Natural killer cell (primary cell): ENCODE measurements around the gene ZC3H4. TPM values are rescaled to one million over a fixed set of nuclear protein-coding genes. Genes with fewer than 3 reads are reported as not detected.

ENCODE experiments used
- ATAC-seq, 3 donors: fragments of 150-1000 bp in 2 of 3; fragments of 200-7000 bp in 1 of 3; cut with Tn5 transposase; 1 replicate in 1 of 3; 2 replicates in 2 of 3; pipeline ENCODE4 v1.10.0; 2021; ENCODE audit warnings: mild to moderate bottlenecking in 2 of 3, moderate library complexity in 2 of 3
- DNase-seq, 2 donors: peaks; one replicate each; pipeline versions ENCODE4 v3.0.0 to v3.0.0-alpha.2; 2013 to 2021; ENCODE audit warnings: mixed read lengths in 1 of 2
- H3K27ac ChIP-seq: one replicate; pipeline ENCODE4 v1.5.1; 2013; ENCODE audit warnings: mild to moderate bottlenecking, low read length
- H3K27me3 ChIP-seq: one replicate; pipeline ENCODE4 v1.6.1; 2013; ENCODE audit warnings: low read length; ENCODE audit not compliant: control insufficient read depth, insufficient read depth
- H3K36me3 ChIP-seq: one replicate; pipeline ENCODE4 v1.6.1; 2013; ENCODE audit warnings: low read length; ENCODE audit not compliant: control insufficient read depth, insufficient read depth
- H3K4me1 ChIP-seq: one replicate; pipeline ENCODE4 v1.6.1; 2013; ENCODE audit warnings: low read length; ENCODE audit not compliant: control insufficient read depth, insufficient read depth
- H3K4me3 ChIP-seq: one replicate; pipeline ENCODE4 v1.5.1; 2013; ENCODE audit warnings: low read length
- H3K9me3 ChIP-seq: one replicate; pipeline ENCODE4 v1.6.1; 2013; ENCODE audit warnings: low read length; ENCODE audit not compliant: control insufficient read depth, insufficient read depth
- H3K27ac Mint-ChIP-seq, 2 donors: one replicate each; pipeline ENCODE4 v1.8.0; 2022; ENCODE audit warnings: mild to moderate bottlenecking in 2 of 2, mixed read lengths in 2 of 2, moderate library complexity in 1 of 2
- H3K27me3 Mint-ChIP-seq, 2 donors: one replicate each; pipeline ENCODE4 v1.8.0; 2022; ENCODE audit warnings: low read depth in 2 of 2, mixed read lengths in 2 of 2
- H3K36me3 Mint-ChIP-seq: one replicate; pipeline ENCODE4 v1.8.0; 2022; ENCODE audit warnings: mixed read lengths
- H3K4me1 Mint-ChIP-seq, 2 donors: one replicate each; pipeline ENCODE4 v1.8.0; 2022; ENCODE audit warnings: mixed read lengths in 2 of 2
- H3K4me3 Mint-ChIP-seq: one replicate; pipeline ENCODE4 v1.8.0; 2022; ENCODE audit warnings: mild to moderate bottlenecking, moderate library complexity, mixed read lengths
- H3K9me3 Mint-ChIP-seq, 2 donors: one replicate each; pipeline ENCODE4 v1.8.0; 2022; ENCODE audit warnings: mixed read lengths in 2 of 2
- CTCF ChIP-seq: fragments of 200-600 bp; IDR thresholded peaks from one replicate; pipeline ENCODE4 v1.8.0; 2022; ENCODE audit warnings: antibody characterized with exemption
- WGBS: methylation state at CpG from one replicate; pipeline ENCODE4 v1.1.7; 2013; ENCODE audit warnings: missing lambda C conversion rate; ENCODE audit not compliant: insufficient coverage; 5-methylcytosine and 5-hydroxymethylcytosine counted together
- intact Hi-C: fragments of 100-400 bp; cut with micrococcal nuclease; formaldehyde crosslinking; loops from one replicate; pipeline ENCODE4 v1.14.2; 2022
- total RNA-seq, 4 donors: library from RNA; stranded (reverse); fragments of 120-200 nt in 1 of 4; gene quantifications; one replicate each; pipeline versions ENCODE4 v1.2.3 to v1.2.4, GENCODE V29; 2013 to 2022

Gene ZC3H4
- total RNA-seq, 3 donors from 2014 or later (not counting 1 experiment from before 2014, with no cell fraction given), result 71.2 to 75.3 (median 73.3) TPM

DNA sequence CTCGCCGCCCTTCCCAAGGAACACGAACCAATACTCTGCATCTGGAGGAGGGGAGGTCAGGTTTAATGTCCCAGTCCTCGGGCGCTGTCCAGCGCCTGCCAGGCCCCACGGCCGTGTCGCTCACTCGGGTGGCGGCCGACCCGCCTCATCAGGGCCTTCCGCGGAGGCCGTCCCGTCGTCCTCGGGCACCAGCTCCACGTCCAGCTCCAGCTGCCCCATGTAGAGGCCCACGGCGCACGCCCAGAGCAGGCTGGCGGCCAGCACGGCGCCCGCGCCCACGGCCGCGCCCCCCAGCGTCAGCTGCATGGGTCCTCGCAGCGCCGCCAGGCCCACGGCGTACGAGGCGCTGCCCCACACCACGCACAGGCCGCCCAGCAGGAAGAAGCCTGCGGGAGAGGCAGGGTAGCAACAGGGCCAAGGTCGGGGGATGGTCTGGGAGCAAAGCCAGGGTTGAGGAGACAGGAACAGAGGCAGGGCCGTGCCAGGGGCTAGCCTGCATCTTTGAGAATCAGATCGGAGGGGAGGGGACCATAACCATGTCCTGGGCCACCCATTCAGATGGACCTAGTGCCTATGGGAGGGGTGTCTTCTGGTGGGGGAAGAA is 67.6 kb downstream of the ZC3H4 start:
- H3K36me3 Mint-ChIP-seq, result no peaks in the 10 kb centered on the region
- peaks cover 6 to 30% of the 10 kb centered on the region in 2 donors for H3K4me1 Mint-ChIP-seq
- intact Hi-C loops, result no loop called here
- DNase-seq (no peak), ATAC-seq (no peak)
- no peaks in the 10 kb centered on the region for H3K9me3 Mint-ChIP-seq
- no peak for TF ChIP-seq CTCF
- no peak overlapping the region for H3K4me3 ChIP-seq
- H3K27me3 Mint-ChIP-seq, result no peaks in the 10 kb centered on the region
- H3K4me1 ChIP-seq, result peaks cover 13% of the 10 kb centered on the region
- H3K27me3 ChIP-seq, result no peaks in the 10 kb centered on the region
- H3K4me3 Mint-ChIP-seq, result no peak overlapping the region
- H3K27ac ChIP-seq, result no peak overlapping the region
- no peaks in the 10 kb centered on the region for H3K36me3 ChIP-seq
- H3K27ac Mint-ChIP-seq, result peak overlapping the region in 1 of 2 donors; percentile 92
- 96% methylated on average over 43 of the region's 45 CpGs for WGBS
- no peaks in the 10 kb centered on the region for H3K9me3 ChIP-seq

GRCh38 chr19:47044946-47045866 is 68.4 kb downstream of the ZC3H4 start:
- WGBS, result 97% methylated on average over 54 of the region's 56 CpGs
- Mint-ChIP-seq H3K27me3 (no peaks in the 10 kb centered on the region), H3K4me3 (no peak overlapping the region), H3K27ac (no peak overlapping the region), H3K4me1 (peaks cover 6 to 30% of the 10 kb centered on the region in 2 donors), H3K36me3 (no peaks in the 10 kb centered on the region), H3K9me3 (no peaks in the 10 kb centered on the region)
- TF ChIP-seq CTCF, result no peak
- Histone ChIP-seq H3K36me3 (no peaks in the 10 kb centered on the region), H3K27me3 (no peaks in the 10 kb centered on the region), H3K4me1 (peaks cover 13% of the 10 kb centered on the region), H3K9me3 (no peaks in the 10 kb centered on the region), H3K27ac (no peak overlapping the region), H3K4me3 (no peak overlapping the region)
- ATAC-seq (no peak), DNase-seq (no peak)
- intact Hi-C loops, result no loop called here

- Histone ChIP-seq H3K4me3 (no peak overlapping the region), H3K27me3 (no peaks in the 10 kb centered on the region), H3K9me3 (no peaks in the 10 kb centered on the region), H3K4me1 (peaks cover 8% of the 10 kb centered on the region), H3K27ac (no peak overlapping the region), H3K36me3 (no peaks in the 10 kb centered on the region)
- H3K36me3 Mint-ChIP-seq, result no peaks in the 10 kb centered on the region
- intact Hi-C loops, result no loop called here
- WGBS, result 95% methylated on average over 8 of the region's 8 CpGs
- no peak overlapping the region for H3K4me3 Mint-ChIP-seq
- H3K27ac Mint-ChIP-seq, result peak overlapping the region in 1 of 2 donors; percentile 47
- no peak for TF ChIP-seq CTCF
- ATAC-seq (no peak), DNase-seq (no peak)
- H3K4me1 Mint-ChIP-seq, result peaks cover 5 to 9% of the 10 kb centered on the region in 2 donors
- H3K9me3 Mint-ChIP-seq, result no peaks in the 10 kb centered on the region
- H3K27me3 Mint-ChIP-seq, result no peaks in the 10 kb centered on the region
Observed at GRCh38 chr19:47040869-47041268, 72.7 kb downstream of the ZC3H4 start.
